TTC549 (cell line): ENCODE data around the gene RBM33.

Experiments
- FAIRE-seq: peaks from 2 replicates; lab custom pipeline; 2012; peaks lifted over from hg19 to GRCh38; lab: Jason Lieb, UNC

RBM33 gene

DNA sequence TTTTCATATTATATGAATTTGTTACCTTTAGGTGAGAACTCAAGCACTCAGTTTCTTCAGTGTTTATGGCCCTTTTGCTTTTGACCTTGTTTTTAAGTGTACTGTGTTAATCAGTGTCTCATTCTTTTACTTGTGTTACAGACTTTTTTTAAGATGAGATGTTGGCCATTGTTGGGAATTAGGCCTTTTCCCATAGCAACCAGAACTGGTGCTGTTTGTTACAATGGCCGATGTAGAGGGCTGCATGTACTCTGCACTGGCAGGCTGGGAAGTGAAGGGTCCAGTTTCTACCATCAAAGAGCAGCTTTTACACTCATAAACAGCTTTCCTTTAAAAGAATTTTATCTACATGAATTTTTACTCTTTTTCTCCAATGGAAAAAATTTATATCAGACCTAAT lies 102.7 kb downstream of the RBM33 start:
- no peak for FAIRE-seq

GRCh38 chr7:155749578-155749977 lies 105.1 kb downstream of the RBM33 start:
- FAIRE-seq = no peak

DNA sequence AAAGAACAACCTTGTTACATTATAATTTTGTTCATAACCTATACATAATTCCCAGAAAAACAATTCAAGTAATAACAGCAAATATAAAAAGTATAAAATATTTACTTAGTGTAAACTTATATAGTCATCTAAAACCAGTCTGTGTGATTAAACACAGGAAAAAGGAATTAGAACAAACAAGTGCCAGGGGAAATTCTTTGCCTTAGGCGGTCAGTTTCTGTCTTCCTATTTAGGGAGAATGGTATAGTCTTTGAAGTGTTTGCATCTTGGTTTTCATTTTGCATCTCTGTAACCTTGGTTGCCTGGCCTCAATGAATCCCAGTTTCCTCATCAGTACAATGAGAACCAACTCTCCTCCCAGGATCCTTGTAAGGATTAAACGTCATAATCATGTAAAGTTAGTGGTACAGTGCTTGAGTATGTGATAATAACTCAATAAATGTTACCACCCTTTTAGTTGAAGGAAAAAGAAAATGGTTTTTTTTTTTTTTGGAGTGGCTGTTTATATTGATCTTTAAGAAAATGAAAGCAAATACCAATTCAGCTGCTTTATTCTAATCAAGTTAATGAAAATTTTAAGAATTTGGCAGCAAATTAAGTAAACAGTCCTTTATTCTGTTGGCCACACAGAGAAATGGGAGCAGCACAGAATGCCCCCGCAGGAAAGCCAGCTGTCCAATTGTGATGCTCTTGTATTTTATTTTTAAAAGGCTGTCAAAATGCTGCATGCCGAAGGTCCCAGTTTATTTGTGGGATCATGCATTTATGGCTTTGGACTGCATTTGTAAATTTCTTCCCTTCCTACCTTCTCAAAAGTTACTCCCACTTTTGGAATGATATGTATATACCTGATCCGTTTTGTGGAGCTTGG lies 106.0 kb downstream of the RBM33 start:
- FAIRE-seq = no peak

DNA sequence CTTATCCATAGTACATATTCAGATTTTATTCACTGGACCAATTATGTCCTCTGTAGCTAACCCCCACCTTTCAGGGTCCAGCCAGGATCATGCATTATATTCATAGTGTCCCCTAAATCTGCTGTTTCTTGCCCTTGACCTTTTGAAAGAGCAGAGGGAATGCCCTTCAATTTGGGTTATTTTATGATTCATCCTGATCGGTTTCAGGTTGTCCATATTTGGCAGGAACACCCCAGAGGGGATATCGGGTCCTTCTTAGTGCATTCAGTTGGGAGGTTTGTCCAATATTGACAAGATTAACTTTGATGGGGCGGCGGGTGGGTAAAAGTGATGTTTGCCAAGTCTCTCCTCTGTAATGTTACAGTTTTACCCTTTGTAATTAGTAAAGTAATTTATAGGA lies 106.9 kb downstream of the RBM33 start:
- no peak for FAIRE-seq

- no peak for FAIRE-seq
Measured at GRCh38 chr7:155752756-155753445, 108.4 kb downstream of the RBM33 start.

DNA sequence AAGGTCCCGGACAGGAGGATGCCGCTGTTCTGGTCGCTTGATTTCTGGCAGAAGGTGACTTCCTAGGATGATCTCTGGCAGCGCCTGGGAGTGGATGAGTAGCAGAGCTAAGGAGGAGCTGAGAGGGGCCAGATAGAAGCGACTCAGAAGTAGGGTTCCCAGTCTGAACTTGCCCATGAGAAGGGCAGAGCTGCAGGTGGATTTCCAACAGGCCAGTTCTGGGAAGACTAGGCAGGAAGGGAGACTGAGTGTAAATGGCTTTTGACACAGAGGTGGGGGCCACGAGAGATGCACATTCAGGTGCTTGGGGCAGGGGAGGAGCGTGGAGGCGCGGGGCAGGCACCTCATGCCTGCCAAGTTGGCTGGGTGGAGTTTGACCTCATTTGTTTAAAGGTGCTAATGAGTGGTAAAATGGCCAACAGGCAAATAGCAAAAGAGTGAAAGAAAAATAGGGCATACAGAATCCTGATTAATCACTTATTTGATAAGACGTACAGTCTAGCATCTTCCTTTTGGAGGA lies 109.0 kb downstream of the RBM33 start:
- no peak for FAIRE-seq

GRCh38 chr7:155754165-155754564 lies 109.7 kb downstream of the RBM33 start:
- no peak for FAIRE-seq

DNA sequence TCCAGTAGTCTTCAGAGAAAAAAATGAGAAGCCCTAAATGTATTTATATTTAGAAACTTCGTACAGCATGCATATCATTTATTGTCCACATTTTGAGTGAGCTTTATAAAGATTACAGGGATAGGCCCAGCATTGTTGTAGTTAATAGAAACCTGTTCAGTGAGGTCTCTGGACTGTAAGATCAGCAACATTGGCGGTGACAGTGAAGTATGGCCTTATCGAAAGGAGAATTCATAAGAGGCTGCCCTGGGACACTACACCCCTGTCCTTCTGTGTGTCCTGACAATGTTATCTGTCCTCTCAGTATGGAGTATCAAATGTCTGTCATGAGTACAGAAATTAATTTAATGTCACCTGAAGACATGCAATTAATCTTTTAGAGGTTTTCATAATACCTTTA lies 110.6 kb downstream of the RBM33 start:
- no peak for FAIRE-seq

DNA sequence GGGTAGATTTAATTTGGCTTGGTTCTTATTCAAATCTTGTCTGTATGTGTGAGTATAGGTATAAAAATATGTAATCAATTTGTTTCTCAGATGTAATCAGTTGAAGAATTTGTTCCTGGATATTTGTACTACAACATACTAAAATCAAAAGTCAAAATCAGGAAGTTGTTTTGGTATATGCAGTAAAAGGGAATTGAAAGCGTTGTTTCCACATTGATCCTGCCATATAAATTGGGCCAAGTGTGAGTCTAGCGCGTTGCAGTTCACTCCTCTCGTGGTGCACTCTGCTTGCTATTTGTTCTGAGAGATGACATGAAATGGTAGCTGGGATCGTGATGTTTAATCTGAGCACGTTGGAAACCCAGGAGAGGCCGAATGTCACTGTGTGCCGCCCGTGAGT lies 111.9 kb downstream of the RBM33 start:
- FAIRE-seq = no peak

DNA sequence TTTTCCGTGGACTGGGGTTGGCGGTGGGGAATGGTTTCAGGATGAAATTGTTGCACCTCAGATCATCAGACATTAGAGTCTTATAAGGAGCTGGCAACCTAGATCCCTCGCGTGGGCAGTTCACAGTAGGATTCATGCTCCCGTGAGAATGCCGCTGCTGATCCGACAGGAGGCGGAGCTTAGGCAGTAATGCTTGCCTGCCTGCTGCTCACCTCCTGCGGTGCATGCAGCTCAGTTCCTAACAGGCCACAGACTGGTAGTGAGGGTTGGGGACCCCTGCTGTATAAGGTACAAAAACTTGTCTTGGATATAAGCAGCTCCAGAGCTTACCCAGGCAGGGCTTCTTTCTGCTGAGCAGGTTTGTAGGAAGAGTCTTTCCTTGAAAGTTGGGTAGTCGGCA lies 113.9 kb downstream of the RBM33 start:
- no peak for FAIRE-seq

- no peak for FAIRE-seq
Measured at GRCh38 chr7:155759740-155760430, 115.4 kb downstream of the RBM33 start.

DNA sequence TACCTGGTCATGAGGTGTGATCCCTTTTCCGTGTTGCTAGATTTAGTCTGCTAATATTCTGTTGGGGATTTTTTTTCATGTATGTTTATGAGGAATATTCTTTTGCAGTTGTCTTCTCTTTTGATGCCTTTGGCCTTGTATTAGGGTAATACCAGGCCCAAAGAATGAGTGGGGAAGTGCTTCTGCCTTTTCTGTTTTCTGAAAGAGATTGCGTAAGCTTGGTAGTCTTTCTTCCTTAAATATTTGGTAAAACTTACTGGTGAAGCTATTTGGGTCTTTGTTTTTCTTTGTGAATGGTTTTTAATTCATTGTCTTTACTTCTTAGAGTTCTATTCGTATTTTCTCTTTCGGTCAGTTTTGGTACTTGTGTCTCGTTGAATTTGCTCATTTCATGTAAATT lies 116.7 kb downstream of the RBM33 start:
- no peak for FAIRE-seq

DNA sequence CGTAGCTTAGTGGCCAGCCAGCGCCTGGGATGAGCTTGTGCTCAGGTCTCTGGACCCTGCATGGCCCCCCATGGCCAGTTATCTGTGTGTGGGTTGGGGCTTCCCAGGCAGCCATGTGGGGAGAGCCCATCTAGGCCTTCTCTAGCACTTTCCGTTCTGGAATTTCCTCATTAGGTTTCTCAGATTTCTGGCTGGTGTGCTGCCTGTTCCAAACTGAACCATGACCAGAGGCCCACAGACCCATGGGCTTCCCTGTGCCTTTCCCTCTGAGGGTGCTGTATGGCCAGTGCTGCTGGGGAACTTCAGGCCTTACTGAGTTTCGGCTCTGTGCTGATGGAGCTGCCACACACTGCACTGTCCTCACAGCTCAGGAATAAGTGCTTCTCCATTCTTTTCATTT lies 117.6 kb downstream of the RBM33 start:
- FAIRE-seq = no peak

- no peak for FAIRE-seq
Measured at GRCh38 chr7:155762655-155763054, 118.2 kb downstream of the RBM33 start.

DNA sequence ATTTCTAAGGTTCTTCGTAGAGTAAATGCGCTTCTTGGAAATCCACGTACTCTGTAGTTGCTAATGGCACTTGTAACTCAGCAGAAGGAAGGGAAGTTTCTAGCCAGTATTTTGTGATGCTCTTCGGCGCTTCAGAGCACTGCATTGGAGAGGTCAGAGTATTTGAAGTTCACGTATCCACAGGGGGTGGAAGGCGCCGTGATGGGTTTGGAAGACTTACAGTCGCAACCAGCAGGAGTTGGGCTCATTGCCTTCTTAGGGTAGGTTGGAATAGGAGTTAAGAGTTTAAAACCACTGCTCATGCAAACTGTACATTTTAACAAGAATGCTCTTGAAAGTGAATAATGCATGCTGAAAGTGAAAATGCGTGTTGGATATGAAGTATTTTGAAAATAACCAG lies 118.7 kb downstream of the RBM33 start:
- FAIRE-seq = no peak

GRCh38 chr7:155763691-155764437 lies 119.4 kb downstream of the RBM33 start:
- no peak for FAIRE-seq

DNA sequence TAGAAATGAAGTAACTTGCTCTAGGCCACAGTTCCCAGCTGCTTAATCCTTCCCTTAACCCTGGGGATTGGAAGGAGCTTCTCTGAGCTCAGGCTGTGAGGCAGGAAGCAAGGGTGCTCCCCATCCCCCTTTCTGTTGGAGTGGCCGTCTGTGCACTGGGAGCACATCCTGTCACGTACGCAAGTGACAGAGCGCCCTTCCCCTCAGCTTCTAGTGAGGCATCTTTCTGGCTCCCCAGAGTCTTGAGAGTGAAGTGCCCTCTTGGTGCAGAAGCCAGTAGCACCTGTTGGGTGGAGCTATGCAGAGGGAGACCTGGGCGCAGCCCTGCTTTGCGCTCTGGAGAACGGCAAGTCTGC lies 120.0 kb downstream of the RBM33 start:
- no peak for FAIRE-seq

GRCh38 chr7:155765458-155765857 lies 121.0 kb downstream of the RBM33 start:
- no peak for FAIRE-seq

- no peak for FAIRE-seq
Measured at GRCh38 chr7:155766386-155766785, 121.9 kb downstream of the RBM33 start.

DNA sequence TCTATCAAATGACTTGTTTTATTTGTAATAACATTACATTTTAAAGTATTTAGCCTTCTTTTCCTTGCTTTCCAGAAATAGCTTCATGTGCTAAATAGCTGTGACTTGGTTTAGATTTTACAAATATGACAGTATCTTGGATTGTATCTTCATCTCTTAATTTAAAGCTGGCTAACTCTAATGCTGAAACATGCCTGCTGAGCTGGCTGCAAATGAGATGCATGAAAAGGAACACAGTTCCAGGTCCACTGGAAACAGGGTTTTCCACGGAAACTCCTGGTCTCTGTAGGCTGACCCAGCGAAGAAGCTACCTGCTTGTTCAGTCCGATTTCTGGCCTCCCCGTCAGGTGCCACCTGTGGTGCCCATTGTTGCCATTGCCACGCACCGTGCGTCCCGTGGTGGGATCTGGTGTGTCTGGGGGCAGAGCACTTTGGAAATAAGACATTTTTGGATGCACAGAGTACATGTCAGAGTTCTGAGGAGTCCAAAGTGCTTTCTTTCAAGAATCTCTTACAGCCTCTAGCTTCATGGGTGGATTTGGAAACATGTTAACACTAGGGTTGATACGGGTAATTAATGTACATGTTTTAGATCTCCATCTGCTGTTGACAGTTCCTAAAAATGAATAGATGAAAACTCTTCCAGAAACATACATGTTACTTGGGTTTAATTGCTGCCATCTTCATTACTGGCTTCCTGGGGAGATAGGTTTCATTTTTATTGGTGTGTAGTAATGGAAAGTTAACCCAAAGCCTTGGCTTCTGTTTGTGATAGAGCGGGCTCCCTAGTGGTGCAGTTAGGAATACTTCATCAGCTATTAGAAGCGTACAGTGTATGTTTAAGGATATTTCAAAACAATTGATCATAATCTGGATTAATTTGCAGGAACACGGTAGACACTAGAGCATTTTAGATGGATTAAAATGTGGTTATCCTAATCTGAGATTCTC lies 122.8 kb downstream of the RBM33 start:
- FAIRE-seq = no peak

- no peak for FAIRE-seq
Measured at GRCh38 chr7:155769701-155770100, 125.2 kb downstream of the RBM33 start.
